B cell (primary cell): ENCODE data around the gene CNST. TPM values are rescaled to one million over a fixed set of nuclear protein-coding genes. Genes with fewer than 3 reads are reported as not detected.

Experiments
- ATAC-seq: fragments of 200-7000 bp; cut with Tn5 transposase; one replicate; pipeline ENCODE4 v1.10.0; 2021; ENCODE audit warnings: low read depth, mild to moderate bottlenecking, moderate number of reproducible peaks, moderate library complexity
- CTCF ChIA-PET: fragments of 350-600 bp; sonication (Branson Sonifier 250); formaldehyde crosslinking; loops from one replicate; lab custom pipeline; 2021; ENCODE audit warnings: antibody characterized with exemption, inconsistent platforms; lab: Charles Lee
- POLR2A ChIA-PET: fragments of 350-600 bp; sonication (Branson Sonifier 250); formaldehyde crosslinking; loops from one replicate; lab custom pipeline; 2021; ENCODE audit warnings: antibody characterized with exemption; lab: Charles Lee
- DNase-seq: peaks from one replicate; pipeline ENCODE4 v3.0.0; 2013
- H2AFZ ChIP-seq: 2 replicates; pipeline ENCODE4 v1.6.1; 2012; ENCODE audit warnings: mild to moderate bottlenecking, low read depth, low read length; ENCODE audit not compliant: insufficient read depth, poor library complexity, severe bottlenecking
- H3K27ac ChIP-seq, 2 donors: 1 replicate in 1 of 2; 2 replicates in 1 of 2; pipeline ENCODE4 v1.5.1; 2012 to 2013; ENCODE audit warnings: low read length in 2 of 2, mild to moderate bottlenecking in 2 of 2, moderate library complexity in 1 of 2
- H3K27me3 ChIP-seq, 4 experiments: fragments of 200-600 bp in 1 of 4; sonication (generic) in 1 of 4; replicated peaks in 1 of 4; 1 replicate in 2 of 4; 2 replicates in 2 of 4; pipeline versions ENCODE4 v1.6.1 to v1.7.0; 2013 to 2016; ENCODE audit warnings: low read length in 3 of 4, mild to moderate bottlenecking in 2 of 4, mixed read lengths in 1 of 4, moderate library complexity in 1 of 4; ENCODE audit not compliant: insufficient read depth in 4 of 4, control insufficient read depth in 3 of 4; ENCODE audit errors: control extremely low read depth in 1 of 4
- H3K36me3 ChIP-seq, 2 experiments: replicated peaks in 1 of 2; 1 replicate in 1 of 2; 2 replicates in 1 of 2; pipeline versions ENCODE4 v1.6.1 to v1.7.1; 2013; ENCODE audit warnings: low read length in 1 of 2; ENCODE audit not compliant: insufficient read depth in 2 of 2, control insufficient read depth in 1 of 2; ENCODE audit errors: control extremely low read depth in 1 of 2, extremely low read depth in 1 of 2
- H3K4me1 ChIP-seq, 2 donors: fragments of 200-600 bp in 1 of 2; sonication (generic) in 1 of 2; 1 replicate in 1 of 2; 2 replicates in 1 of 2; pipeline versions ENCODE4 v1.5.1 to v1.6.1; 2013 to 2017; ENCODE audit warnings: low read length in 2 of 2; ENCODE audit not compliant: control insufficient read depth in 2 of 2, insufficient read depth in 2 of 2
- H3K4me2 ChIP-seq: replicated peaks from 2 replicates; pipeline ENCODE3; 2012; ENCODE audit warnings: mild to moderate bottlenecking, low read depth, low read length; ENCODE audit not compliant: poor library complexity, severe bottlenecking
- H3K4me3 ChIP-seq, 5 experiments: fragments of 200-600 bp in 1 of 5; sonication (generic) in 1 of 5; 1 replicate in 3 of 5; 2 replicates in 2 of 5; pipeline versions ENCODE4 v1.5.1 to v1.7.0; 2011 to 2016; ENCODE audit warnings: low read length in 4 of 5, mild to moderate bottlenecking in 4 of 5, low read depth in 2 of 5, control low read depth in 1 of 5, moderate library complexity in 1 of 5; ENCODE audit not compliant: insufficient read depth in 1 of 5; ENCODE audit errors: control extremely low read depth in 1 of 5, extremely low read depth in 1 of 5
- H3K79me2 ChIP-seq: fragments of 200-600 bp; sonication (generic); one replicate; pipeline ENCODE4 v1.6.0; 2016; ENCODE audit warnings: low read length; ENCODE audit not compliant: control insufficient read depth, insufficient read depth
- H3K9ac ChIP-seq: fragments of 200-600 bp; sonication (generic); 2 replicates; pipeline ENCODE4 v1.6.1; 2017; ENCODE audit warnings: mild to moderate bottlenecking, low read length, moderate library complexity
- H3K9me3 ChIP-seq, 3 donors: one replicate each; pipeline versions ENCODE4 v1.6.1 to v1.7.1; 2013; ENCODE audit warnings: low read length in 2 of 3; ENCODE audit not compliant: control insufficient read depth in 2 of 3, insufficient read depth in 1 of 3; ENCODE audit errors: control extremely low read depth in 1 of 3
- H4K20me1 ChIP-seq: 2 replicates; pipeline ENCODE4 v1.6.0; 2012; ENCODE audit warnings: mild to moderate bottlenecking, low read length; ENCODE audit not compliant: insufficient read depth, control insufficient read depth, poor library complexity, severe bottlenecking
- H3K27ac Mint-ChIP-seq: one replicate; pipeline ENCODE4 v1.8.0; 2021; ENCODE audit warnings: mixed read lengths
- H3K27me3 Mint-ChIP-seq: one replicate; pipeline ENCODE4 v1.8.0; 2021; ENCODE audit warnings: mixed read lengths
- H3K4me1 Mint-ChIP-seq: one replicate; pipeline ENCODE4 v1.8.0; 2021; ENCODE audit warnings: mixed read lengths
- H3K4me3 Mint-ChIP-seq: one replicate; pipeline ENCODE4 v1.8.0; 2021; ENCODE audit warnings: mixed read lengths
- H3K9me3 Mint-ChIP-seq: one replicate; pipeline ENCODE4 v1.8.0; 2022; ENCODE audit warnings: mixed read lengths; ENCODE audit not compliant: insufficient read depth
- EZH2 ChIP-seq: IDR thresholded peaks from 2 replicates; pipeline ENCODE4 v1.6.1; 2012; ENCODE audit warnings: borderline replicate concordance, low read depth, mild to moderate bottlenecking, moderate library complexity, low read length; ENCODE audit not compliant: insufficient read depth, poor library complexity, severe bottlenecking
- WGBS: methylation state at CpG from one replicate; pipeline ENCODE4 v1.1.5; 2013; ENCODE audit warnings: missing lambda C conversion rate; ENCODE audit not compliant: insufficient coverage; 5-methylcytosine and 5-hydroxymethylcytosine counted together
- intact Hi-C: fragments of 100-400 bp; cut with micrococcal nuclease; formaldehyde crosslinking; loops from one replicate; pipeline ENCODE4 v1.10.0; 2022
- polyA minus RNA-seq: library from RNA; depleted of rRNA, polyadenylated mRNA; stranded (reverse); fragments of >200 nt; gene quantifications from 2 replicates; pipeline ENCODE4 v1.2.3, GENCODE V29; 2012
- polyA plus RNA-seq: library from polyadenylated mRNA; depleted of rRNA; stranded (reverse); fragments of >200 nt; gene quantifications from 2 replicates; pipeline ENCODE4 v1.2.3, GENCODE V29; 2012
- total RNA-seq, 2 donors: library from RNA; stranded (reverse); fragments of 120-200 nt in 1 of 2; gene quantifications; 1 replicate in 1 of 2; 2 replicates in 1 of 2; pipeline versions ENCODE4 v1.2.3 to v1.2.4, GENCODE V29; 2013 to 2022
- TF ChIP-seq, protein P1 (sequence below): fragments of 200-600 bp; IDR thresholded peaks from one replicate; pipeline ENCODE4 v1.8.0; 2022; ENCODE audit warnings: antibody characterized with exemption, mild to moderate bottlenecking

Gene CNST, protein sequence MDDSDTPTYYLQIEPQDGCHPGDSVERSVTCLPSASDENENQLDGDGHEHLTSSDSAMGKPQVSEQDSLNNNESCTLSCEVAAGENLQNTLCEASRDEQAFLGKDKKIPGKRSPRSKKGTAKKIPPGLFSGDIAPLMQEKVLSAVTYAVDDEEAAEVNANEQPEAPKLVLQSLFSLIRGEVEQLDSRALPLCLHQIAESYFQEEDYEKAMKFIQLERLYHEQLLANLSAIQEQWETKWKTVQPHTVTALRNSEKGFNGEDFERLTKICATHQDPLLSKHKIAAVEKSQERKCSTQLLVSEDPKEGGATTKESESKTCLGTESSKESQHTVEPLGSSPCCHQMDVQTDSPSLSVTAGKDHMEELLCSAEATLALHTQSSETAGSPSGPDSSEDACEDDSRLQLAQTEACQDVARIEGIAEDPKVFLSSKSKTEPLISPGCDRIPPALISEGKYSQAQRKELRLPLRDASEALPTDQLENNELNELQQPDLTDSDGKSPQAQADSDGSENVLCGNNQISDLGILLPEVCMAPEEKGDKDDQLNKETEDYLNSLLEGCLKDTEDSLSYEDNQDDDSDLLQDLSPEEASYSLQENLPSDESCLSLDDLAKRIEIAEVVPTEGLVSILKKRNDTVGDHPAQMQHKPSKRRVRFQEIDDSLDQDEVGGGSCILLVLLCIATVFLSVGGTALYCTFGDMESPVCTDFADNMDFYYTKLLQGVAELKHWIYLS
- total RNA-seq (54.0 and 54.6 TPM in 2 replicates), polyA plus RNA-seq (26.9 and 60.5 TPM in 2 replicates), polyA minus RNA-seq (16.2 and 24.2 TPM in 2 replicates)
- 45.7 TPM for total RNA-seq (2013)

DNA sequence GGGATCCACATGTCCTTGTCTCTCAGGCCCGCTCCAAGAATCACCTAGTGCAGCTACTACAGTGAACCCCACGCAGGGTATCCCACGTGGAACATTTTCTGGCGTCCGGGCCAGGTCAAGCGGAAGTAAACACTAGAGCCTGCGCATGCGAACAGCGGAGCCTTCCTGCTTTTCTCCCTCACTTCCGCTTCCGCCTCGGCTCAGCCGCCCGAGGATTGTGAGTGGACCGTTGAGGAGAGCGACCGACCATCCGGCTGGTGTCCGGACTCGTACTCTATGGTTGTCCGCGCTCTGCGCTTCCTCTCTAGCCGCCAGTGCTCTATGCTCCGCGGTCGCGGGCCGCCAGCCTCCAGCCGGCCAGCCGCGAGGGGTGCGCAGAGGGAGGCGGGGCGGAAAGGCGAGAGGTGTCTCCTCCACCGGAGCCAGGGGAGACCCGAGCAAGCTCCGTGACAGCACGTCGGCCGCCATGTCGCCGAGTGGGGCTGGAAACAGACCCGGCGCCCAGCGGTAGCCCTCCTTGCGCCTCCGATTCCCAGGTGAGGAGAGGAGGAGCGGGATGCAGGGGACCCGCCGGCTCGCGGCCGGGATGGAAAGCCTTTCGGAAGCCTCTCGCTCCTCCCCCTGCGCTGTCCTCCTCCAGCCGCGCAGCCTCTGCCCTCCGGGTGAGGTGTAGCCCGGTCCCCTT, at the start of gene CNST, which contains the start of gene TFB2M:
TSS of gene CNST (plus strand) at position 329 of the 685 bp plus-strand sequence. CDS start 25,107 bp downstream, outside the sequence.
TSS of gene TFB2M (minus strand) at position 134 of the 685 bp plus-strand sequence. CDS start at position 11, 123 bp downstream.
- ChIA-PET CTCF (interaction anchor here (1.0 to 1.6 kb wide), 2 partner anchors 8 to 123 kb away, joined by 3 to 5 read pairs; no protein-coding TSS in a partner anchor), POLR2A (interaction anchor here (0.7 to 1.4 kb wide), 2 partner anchors 68 to 1703 kb away, joined by 3 to 14 read pairs; no protein-coding TSS in a partner anchor)
- Histone ChIP-seq H4K20me1 (peaks cover 22% of the 10 kb centered on the region), H3K4me2 (peak within 1 kb of the TSS; percentile 87), H3K9ac (peak within 1 kb of the TSS; percentile 94), H3K4me3 (peak within 1 kb of the TSS; percentile 70 to 100 (median 95)), H3K79me2 (peaks cover 92% of the 10 kb centered on the region), H3K9me3 (peaks cover 0 to 3% (median 0%) of the 10 kb centered on the region in 3 donors), H3K27me3 (no peaks in the 10 kb centered on the region), H2AFZ (peak within 1 kb of the TSS; percentile 93), H3K4me1 (peaks cover 50 to 53% of the 10 kb centered on the region in 2 donors), H3K27ac (peak within 1 kb of the TSS; percentile 83 to 95), H3K36me3 (peaks cover 0 to 2% of the 10 kb centered on the region in 2 experiments)
- peak within 1 kb of the TSS; percentile 98 for H3K4me3 Mint-ChIP-seq
- no peaks in the 10 kb centered on the region for H3K27me3 Mint-ChIP-seq
- H3K4me1 Mint-ChIP-seq = peaks cover 45% of the 10 kb centered on the region
- H3K9me3 Mint-ChIP-seq = peaks cover under 1% of the 10 kb centered on the region
- 1% methylated on average over 61 of the region's 62 CpGs for WGBS
- DNase-seq (peak; percentile 98), ATAC-seq (peak; percentile 90)
- peak within 1 kb of the TSS; percentile 94 for H3K27ac Mint-ChIP-seq
- no peak for TF ChIP-seq EZH2
- TF ChIP-seq, protein P1, sequence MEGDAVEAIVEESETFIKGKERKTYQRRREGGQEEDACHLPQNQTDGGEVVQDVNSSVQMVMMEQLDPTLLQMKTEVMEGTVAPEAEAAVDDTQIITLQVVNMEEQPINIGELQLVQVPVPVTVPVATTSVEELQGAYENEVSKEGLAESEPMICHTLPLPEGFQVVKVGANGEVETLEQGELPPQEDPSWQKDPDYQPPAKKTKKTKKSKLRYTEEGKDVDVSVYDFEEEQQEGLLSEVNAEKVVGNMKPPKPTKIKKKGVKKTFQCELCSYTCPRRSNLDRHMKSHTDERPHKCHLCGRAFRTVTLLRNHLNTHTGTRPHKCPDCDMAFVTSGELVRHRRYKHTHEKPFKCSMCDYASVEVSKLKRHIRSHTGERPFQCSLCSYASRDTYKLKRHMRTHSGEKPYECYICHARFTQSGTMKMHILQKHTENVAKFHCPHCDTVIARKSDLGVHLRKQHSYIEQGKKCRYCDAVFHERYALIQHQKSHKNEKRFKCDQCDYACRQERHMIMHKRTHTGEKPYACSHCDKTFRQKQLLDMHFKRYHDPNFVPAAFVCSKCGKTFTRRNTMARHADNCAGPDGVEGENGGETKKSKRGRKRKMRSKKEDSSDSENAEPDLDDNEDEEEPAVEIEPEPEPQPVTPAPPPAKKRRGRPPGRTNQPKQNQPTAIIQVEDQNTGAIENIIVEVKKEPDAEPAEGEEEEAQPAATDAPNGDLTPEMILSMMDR = no peak
- intact Hi-C loops = loop anchor here (1.0 to 5.0 kb wide), 6 partner anchors 59 to 911 kb away; partner anchors contain the start of gene SMYD3
